ENCODE measurements around the gene HAPLN1. TPM values are rescaled to one million over a fixed set of nuclear protein-coding genes. Genes with fewer than 3 reads are reported as not detected.
A peak's percentile ranks its signal among the peaks of the same experiment; 100 is the strongest.

HAPLN1 gene
- polyA plus RNA-seq, 1 donor: 0.25 TPM

DNA sequence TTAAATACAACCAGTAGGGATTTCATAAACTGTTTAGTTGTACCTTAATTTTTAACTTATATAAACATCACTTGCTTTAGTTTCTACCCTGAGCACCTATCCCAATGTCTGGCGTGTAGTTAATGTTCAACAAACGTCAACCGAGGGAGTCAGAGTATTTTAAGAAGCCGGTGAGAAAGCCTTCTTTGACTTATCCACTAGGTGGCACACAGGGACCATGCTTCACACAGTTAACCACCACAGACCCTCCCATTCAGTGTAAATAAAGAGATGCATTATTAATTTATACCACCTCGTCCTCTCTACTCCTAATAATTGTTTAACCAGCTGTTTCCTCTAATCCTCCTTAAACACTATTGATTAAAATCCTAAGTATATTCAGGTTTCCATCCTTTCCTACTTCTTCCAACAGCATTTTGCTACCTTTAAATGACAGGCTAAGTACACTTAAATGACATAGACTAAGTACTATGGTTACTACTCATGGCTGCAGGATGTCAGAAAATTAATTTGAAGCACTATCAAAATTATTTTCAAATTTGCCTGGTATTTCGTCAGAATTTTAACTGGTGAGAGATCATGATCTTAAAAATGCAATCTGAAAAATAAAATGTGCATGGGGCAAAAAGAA, 2.3 kb downstream of the HAPLN1 start:
- peak; percentile 44 for DNase-seq (ENCODE audit: low read depth)

DNA sequence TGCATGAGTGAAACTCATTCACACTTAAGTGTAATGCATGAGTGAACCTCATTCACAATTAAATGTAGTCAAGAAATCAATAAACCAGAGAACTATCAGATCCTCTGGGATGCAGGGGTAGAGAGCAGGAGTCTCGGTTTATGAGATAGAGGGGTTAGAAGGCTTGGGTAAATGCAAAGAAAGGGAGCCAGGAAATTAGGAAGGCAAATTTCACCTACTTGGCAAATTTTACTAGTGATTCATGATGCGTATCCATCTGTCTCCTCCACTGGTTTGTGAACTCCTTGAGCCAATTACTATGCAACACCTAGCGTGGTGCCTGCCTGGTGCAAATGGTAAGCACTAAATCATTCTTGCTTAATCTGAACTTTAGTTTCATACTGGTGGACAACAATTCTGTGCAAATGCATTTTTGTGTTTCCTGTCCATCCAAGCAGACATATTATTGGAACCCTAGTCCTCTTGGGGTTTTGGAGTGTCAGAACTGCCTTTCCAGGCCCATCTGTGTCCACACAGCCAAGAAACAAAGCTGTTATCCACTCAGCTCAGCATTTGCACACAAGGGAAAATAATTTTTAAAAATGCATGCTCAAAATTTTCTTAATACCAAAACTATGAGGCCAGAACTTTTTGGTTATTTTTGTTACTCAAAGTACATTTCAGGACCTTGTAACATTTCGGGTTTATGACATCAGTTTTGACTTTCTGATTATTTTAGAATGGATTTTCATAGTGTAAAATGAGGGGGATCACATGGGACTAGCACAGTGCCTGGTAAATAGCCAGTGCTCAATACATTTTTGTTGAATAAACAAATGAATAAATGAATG, 5.2 kb downstream of the HAPLN1 start:
- no peak for DNase-seq (ENCODE audit: low read depth)

DNA sequence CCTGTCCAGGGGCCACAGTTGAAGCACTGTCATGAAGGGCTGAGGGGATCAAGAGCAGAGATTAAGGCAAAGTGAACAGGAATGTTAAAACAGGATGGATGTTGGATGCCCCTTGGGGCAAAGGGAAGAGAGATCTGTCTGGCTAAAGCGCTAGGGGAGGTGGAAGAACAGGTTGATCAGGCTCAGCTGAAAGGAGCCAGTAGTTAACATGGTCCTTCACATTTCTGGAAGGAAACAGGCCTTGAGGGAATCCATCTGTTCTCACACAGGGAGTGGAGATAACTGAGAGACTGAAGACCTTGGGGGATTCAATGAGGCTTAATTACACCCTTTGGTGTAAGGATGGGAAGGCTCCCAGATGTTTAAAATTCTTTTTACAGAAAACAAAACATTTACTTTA, 5.8 kb downstream of the HAPLN1 start:
- DNase-seq (ENCODE audit: low read depth): no peak

DNA sequence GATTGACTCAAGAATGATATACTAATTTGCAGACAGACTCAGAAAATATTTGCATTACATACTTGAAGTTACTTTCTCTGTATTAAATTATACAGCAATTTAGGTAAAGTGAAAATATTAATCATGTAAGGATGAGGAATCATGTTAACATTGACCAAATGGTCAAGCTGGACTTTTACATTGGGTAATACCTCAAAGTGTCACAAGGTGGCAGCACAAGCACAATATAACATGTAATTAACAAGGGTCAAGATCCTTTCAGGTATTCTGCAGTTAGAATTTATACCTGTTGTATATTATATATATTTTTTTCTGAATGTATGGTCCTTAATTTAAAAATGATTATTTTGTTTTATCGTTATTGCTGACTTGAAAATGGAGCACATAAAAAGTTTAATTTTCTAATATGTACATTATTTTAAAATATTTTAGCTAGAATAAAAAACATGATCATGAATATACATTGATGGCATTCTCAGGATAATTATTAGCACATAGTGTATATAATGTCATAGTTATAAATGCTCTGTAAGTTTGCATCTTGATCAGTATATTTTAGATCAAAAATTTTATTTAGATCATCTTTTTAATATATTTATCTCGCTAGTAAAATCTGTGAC, 8.6 kb downstream of the HAPLN1 start:
- no peak for DNase-seq (ENCODE audit: low read depth)

DNA sequence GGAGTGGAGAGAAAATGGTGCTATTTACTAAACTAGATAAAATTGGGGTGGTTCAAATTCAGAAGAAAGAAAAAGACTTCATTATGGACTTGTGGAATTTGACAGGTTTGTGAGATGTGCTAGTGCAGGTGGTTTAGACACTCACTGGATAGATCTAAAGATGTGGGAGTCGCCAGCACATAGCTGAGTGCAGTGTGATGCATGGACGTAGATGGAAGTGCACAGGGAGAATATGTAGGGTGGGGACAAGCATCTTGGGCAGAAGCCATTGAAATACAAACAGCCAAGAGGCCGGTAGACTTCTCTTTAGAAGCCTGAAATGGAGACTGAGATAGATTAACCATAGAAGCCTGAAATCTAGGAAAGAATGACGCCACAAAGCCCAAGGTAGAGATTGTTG, 10.7 kb downstream of the HAPLN1 start:
- DNase-seq (ENCODE audit: low read depth): no peak

DNA sequence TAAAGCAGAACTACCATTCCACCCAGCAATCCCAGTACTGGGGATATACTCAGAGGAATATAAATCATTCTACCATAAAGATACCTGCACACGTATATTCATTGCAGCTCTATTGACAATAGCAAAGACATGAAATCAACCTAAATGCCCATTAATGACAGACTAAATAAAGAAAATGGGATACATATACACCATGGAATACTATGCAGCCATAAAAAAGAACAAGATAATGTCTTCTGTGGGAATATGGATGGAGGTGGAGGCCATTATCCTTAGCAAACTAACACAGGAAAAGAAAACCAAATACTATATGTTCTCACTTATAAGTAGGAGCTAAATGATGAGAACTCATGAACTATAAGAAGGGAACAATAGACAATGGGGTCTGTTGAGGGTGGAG, 12.5 kb downstream of the HAPLN1 start:
- no peak for DNase-seq (ENCODE audit: low read depth)

DNA sequence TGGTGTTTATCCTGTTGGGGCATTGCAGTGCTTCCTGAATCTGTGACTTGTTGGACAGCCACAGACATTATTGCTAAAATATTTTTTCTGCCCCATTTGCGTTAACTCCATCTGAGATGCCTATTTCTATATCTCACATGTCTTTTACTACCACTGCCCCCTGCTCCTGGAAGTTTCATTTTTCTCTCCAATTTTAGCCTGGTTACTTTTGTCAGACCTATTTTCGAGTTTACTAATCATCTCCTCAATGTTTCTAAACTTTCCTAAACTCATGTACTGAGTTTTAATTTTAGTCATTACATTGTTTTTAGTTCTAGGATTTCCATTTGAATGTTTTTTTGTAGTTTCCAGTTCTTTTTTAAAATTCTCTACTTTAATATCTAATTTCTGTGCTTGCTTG, 17.6 kb downstream of the HAPLN1 start:
- DNase-seq (ENCODE audit: low read depth): no peak

DNA sequence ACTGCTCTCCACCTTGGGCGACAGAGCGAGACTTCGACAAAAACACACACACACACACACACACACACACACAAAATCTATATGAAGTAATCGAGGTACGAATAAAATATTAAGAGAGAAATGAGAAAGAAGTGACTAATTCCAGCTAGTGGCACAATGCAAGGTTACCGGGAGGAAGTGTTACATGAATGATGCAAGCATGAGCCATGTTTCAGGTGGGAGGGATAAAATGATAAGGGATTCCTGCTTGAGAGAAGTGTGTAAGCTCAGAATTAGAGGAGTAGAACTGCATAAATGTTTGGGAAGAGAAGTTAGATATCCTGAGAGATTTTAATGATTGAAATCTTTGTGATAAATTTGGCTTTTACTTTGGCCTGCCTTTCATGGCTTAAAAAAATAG, 18.8 kb downstream of the HAPLN1 start:
- DNase-seq (ENCODE audit: low read depth): no peak

DNA sequence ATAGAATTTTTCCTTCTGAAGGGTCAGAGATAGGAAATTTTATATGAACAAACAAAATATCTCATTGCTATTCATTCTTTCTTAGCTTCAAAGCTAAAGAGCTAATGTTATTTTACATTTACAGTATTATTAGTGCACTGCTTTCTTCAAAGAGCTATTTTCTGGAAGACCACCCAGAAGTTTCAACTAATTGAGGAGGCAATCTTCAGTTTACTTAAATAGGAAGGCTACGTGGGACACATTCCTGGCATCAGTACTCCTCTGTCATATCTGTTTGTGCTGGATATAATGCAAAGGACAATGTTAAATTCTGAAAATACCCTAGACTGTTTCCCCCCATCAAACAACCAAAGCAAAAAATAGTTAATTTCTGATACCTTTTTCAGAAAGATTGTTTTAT, 30.8 kb downstream of the HAPLN1 start:
- DNase-seq (ENCODE audit: low read depth): no peak

DNA sequence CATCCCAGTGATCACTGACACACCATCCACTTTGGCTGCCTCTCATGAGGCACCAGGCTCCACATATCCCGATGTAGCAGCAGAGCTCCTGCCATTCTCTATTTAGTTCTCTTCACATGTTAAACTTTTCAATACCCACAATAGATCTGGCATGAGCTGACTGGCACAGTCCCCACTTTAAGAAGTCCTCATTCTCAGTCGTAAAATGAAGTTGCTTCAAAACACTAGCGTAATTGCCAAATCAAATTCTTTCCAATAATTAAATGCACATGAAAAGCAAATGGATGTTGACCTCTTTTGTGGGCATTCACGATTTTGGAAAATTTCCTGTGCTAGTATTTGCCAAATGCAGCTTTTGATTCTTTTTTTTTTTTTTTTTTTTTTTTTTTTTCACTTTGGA, 32.4 kb downstream of the HAPLN1 start:
- DNase-seq (ENCODE audit: low read depth): no peak

DNA sequence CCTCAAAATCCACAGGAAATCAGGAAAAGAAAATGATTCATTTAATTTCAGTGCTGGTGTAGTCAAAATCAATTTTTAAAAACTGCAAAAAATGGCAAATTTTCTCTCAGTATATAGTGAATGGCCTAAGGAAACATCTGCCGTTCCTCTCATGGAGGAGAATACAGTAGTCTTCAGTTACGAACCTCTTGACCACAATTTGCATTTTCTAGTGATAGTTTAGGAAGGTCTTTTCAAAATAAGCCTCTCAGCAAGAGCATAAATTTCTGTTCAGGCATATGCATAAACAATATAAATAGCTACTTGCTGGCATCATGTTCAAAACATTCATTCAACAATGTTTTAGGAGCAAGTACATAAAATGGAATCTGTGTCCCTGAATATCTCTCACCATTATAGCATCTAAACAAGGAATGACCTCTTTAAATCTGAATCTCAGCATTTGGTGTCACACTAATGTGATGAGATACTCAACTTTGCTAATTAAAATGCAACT, 33.5 kb downstream of the HAPLN1 start:
- no peak for DNase-seq (ENCODE audit: low read depth)

DNA sequence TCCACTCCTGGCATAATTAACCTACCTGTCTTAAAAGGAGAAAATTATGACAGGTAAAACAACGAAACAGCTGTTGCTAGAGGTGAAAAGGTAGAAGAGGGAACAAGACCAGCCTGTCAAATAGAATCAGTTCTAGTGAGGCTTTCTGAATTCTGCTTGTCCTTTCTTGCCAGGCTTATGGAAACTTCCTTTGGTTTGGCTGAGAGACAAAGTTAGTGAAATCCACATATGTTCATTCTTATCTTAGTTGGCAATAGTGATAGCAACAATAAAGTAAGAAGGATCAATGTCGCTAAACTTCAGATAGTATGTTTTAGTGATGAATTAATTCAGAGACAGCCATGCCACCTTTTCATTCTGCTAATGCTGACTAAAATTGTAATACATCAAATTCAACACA, 34.4 kb downstream of the HAPLN1 start:
- no peak for DNase-seq (ENCODE audit: low read depth)

DNA sequence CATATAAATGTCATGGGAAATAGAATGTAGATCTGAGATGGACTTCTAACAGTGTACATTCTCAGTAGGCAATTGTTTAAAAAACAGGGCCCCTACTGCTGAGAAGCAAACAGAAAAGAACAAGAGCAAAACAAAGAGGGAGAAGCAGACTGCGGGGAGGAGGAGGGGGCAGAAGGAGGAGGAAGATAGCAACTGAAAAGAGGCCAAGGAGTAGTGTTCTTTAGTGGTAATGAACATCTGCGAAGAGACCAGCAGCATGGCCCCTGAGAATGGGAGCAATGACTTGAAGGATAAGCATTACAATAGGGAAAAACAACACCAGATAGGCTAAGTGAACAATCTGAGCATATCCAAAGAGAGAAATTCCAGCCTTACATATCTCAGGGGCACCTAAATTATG, 36.8 kb downstream of the HAPLN1 start:
- no peak for DNase-seq (ENCODE audit: low read depth)

DNA sequence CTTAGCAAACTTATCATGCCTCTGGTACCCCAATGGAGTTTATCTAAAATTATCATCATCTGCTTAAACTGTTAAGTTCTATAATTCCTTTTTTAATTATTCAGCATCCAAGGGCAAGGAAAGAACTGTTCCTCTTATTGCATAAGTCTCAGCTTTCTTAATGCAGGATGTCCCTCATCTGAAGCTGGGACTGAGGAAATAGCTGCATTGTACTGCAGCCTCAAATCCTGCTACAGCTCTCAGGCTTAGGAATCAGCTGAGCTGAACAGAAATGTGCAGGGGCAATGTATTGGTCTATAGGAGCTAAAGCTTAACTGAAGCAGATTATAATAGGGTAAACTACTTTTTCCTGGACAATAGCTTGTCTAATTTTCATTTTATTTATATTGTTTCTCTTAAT, 48.0 kb downstream of the HAPLN1 start:
- DNase-seq (ENCODE audit: low read depth): no peak

DNA sequence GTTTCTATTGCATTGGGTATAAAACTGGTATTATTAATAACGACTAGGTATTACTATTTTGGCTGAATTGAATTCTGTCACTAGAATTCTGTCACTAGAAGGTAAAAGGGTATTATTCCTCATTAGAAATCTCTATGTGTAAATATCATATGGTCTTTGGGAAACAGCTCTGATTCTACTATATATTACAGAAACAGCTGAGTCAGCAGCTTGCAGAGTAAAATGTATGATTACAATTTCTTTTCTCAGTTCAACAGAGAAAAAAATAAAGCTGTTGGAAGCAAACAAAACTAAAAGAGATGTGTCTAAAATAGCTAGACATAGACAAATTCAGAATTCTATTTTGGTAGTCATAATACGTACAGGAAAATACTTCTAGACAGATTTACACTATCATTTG, 48.5 kb downstream of the HAPLN1 start:
- DNase-seq (ENCODE audit: low read depth): no peak

DNA sequence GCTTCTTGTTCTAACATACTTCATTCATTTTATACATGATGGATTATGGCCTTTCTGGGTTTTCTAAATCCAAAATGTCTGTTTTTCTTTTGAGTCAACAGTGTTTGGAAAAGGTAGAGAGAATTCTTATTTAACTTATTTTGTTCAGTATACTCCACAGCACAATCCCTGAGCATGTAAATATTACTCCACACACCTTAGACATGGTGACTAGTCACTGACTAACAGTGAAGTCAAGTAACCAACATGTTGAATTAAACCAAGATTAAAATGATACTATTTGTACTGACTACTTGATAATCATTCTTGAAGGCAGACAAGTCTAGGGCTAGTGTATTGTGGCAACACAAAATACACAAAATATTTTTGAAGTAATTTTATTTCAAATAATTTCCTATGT, 55.0 kb downstream of the HAPLN1 start:
- DNase-seq (ENCODE audit: low read depth): no peak

DNA sequence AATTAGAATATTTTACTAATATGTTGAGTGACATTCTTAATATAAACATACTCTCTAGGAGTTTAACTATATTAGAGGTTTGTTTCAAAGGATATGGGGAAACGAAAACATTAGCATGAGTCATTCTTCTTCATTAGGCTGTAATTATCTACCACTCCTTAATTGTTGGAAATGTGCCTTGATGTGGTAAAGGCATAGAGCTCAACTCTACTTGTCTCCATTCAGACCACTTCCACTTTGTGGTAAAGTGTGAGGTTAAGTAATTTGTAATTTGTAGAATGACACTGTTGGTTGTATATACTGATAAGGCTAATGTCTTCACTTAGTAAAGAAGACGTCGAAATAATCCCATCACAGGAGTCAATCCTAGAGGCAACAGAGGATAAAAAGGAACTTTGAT, 58.1 kb downstream of the HAPLN1 start:
- DNase-seq (ENCODE audit: low read depth): no peak

DNA sequence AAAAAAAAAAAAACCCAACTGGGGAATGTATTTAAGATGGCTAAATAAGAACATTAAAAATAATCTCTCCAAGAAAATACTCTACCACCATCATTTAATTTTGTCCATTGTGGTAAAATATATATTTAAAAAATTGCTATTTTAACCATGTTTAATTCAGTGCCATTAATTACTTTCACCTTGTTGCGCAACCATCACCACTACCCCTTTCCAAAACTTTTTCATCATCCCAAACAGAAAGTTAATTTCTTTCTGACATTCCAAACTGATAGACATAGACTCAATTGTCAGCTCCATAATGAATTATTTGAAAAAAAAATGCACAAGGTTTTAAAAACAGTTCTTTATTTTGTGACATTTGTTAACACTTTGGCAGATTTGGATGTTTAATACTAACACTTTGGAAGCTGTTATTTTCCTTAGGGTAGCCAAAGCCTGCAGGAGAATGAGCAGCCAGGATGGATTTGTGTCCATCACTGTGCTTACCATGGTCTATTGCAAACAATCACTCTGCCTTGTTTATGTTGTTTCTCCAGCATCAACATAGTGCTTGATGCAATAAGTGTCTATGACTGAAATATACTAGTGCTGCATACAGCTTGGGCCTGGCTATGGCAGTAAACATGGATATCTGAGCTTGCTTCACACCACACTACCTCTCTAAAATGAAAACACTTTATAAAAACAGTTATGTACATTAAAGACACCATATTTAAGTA, 62.7 kb downstream of the HAPLN1 start:
- DNase-seq (ENCODE audit: low read depth): no peak

DNA sequence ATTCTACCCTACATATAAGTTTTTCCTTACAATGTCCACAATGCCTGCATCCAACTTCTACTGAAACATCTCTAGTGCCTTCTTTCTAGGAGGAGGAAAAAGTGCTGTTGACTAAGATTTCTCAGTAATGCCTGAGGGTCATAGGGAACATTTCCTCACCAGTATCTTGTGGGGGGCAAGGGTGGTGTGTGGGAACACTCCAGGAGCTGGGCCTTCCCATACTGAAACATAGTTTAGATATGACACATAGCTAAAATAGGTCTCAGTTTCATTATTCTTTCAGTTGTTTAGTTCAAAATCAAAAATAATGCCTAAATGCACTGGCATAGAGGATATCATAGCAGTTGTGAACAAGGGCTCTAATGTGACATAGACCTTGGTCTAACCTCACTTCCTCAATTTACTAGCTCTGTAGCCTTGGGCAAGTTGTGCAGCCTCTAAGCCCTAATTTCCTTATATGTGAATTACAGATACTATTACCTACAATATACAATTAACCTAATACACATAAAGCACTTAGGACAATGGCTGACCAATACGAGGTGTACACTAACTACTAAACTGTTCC, 66.1 kb downstream of the HAPLN1 start:
- no peak for DNase-seq (ENCODE audit: low read depth)

DNA sequence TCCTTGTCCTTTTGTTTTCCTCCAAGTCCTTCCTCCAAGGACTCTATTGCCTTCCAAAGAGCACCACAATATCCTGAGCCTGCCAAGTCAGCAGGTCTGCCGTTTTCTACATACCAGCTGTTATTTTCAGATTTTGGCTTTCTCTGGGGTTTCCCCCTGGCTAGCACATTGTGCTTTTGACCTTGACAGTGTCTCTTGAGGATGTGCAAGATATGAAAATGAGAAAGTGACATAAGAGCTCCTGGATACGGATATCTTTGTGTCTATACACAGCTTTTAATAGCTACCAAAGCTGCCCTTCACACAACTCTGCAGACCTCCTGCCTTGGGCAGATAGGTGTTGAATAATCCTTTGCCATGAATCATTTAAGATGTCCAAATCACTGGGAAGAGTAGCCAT, 67.0 kb downstream of the HAPLN1 start:
- no peak for DNase-seq (ENCODE audit: low read depth)

DNA sequence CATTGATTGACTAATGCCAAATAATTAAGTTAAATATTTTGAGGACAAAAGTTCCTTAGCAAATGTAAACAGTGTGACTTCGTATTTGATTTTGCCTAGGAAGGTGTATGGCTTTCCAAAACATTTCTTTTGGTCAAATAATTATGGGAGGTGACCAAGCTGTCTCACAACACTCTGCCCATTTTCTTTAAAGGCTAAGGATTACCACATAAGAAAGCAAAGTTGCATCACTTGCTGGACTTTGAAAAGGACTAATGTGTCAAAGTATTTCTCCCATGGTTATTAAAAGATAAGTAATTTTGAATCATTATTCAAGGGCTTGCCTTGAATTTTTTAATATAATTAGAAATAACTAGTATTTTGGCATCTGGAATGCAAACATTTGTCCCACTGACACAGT, 74.7 kb downstream of the HAPLN1 start:
- no peak for DNase-seq (ENCODE audit: low read depth)

DNA sequence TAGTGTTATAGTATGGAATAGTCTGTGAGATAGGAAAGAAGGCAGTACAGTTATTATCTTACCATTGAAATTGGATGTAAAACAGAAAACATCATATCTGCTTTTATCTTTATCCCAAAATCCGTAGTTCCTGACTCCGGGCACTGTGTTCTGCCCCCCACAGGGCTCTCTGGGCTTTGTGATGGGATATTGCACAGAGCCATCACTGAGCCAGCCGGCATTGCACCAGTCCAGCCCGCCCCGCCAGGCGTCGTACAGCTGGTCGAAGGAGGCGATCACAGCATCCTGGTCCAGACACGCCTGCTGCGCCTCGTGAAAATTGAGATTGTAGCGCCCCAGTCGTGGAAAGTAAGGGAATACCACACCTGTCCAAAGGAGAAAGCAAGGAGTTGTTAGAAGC, 76.4 kb downstream of the HAPLN1 start:
- DNase-seq (ENCODE audit: low read depth): no peak

Data from forelimb muscle (tissue), 1 donor.